ENCODE measurements around the gene FLNA.

- TF ChIP-seq POLR2A (IDR thresholded peaks at IDR 0.05) (no peak), CTCF (IDR thresholded peaks at IDR 0.05) (no peak)
Observed at GRCh38 chrX:154382483-154383069, 8.1 kb upstream of the FLNA start.

All from testis (tissue), 2 donors.